Measurements from ENCODE around the gene SRSF12.

- TF ChIP-seq CTCF (IDR thresholded peaks at IDR 0.05) (no peak), POLR2A (IDR thresholded peaks at IDR 0.05) (no peak)
Observed at GRCh38 chr6:89133981-89134380, 16.1 kb upstream of the SRSF12 start.

Data from prostate gland (tissue), 2 donors.